ENCODE measurements around the gene LIPC.

Gene LIPC

GRCh38 chr15:58431221-58432149 lies at the start of gene LIPC:
LIPC (plus strand) TSS chr15:58431991; CDS start chr15:58432033, 42 bp downstream.
- TF ChIP-seq GATA2 (IDR thresholded peaks at IDR 0.05; ENCODE audit: low read depth, low read length), result no peak
- no peak for TF ChIP-seq GATA3 (IDR thresholded peaks at IDR 0.05; ENCODE audit: low read depth, low read length)

- TF ChIP-seq GATA3 (IDR thresholded peaks at IDR 0.05; ENCODE audit: low read depth, low read length) (no peak), GATA2 (IDR thresholded peaks at IDR 0.05; ENCODE audit: low read depth, low read length) (no peak)
These were observed 47.9 kb upstream of the LIPC start for GRCh38 chr15:58383876-58384275.

- no peak for TF ChIP-seq GATA3 (IDR thresholded peaks at IDR 0.05; ENCODE audit: low read depth, low read length)
These were observed 47.1 kb upstream of the LIPC start for GRCh38 chr15:58384667-58385066.

DNA sequence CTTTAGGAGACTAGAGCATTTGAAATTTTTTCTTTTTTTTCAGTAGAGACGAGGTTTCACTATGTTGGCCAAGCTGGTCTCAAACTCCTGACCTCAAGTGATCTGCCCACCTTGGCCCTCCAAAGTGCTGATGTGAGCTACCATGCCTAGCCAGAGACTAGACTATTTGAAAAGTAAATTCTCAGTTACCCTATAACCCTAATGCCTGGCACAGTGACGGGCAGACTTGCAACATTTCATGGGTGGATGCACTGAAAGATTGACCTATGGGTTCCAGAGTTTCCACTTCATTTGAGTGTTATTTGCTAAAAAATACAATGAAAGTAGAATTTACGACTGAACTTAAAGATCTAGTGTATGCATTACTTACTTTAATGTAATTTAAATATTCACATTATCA lies 45.7 kb upstream of the LIPC start:
- TF ChIP-seq GATA3 (IDR thresholded peaks at IDR 0.05; ENCODE audit: low read depth, low read length) (no peak), GATA2 (IDR thresholded peaks at IDR 0.05; ENCODE audit: low read depth, low read length) (no peak)

DNA sequence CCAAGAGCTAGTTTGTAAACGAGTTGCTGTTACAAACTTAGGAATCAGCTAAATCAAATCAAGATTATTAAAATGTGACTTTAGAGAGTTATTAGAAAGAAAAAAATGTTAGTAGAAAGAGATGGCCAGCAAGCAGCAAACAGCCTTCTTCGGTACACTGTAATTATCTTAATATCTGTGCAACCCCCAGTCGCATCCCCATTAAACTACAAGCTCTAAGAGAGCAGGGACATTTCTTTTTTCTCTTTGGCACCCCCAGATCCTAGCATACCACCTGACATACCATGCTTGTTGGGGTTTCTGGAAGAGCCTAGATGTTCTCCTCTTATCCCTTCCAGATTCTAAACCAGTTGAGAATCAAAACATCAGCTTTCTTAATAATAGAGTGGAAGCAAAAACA lies 45.1 kb upstream of the LIPC start:
- no peak for TF ChIP-seq GATA2 (IDR thresholded peaks at IDR 0.05; ENCODE audit: low read depth, low read length)
- no peak for TF ChIP-seq GATA3 (IDR thresholded peaks at IDR 0.05; ENCODE audit: low read depth, low read length)

- TF ChIP-seq GATA3 (IDR thresholded peaks at IDR 0.05; ENCODE audit: low read depth, low read length) (no peak), GATA2 (IDR thresholded peaks at IDR 0.05; ENCODE audit: low read depth, low read length) (no peak)
These were observed 44.7 kb upstream of the LIPC start for GRCh38 chr15:58387130-58387529.

GRCh38 chr15:58388211-58388610 lies 43.6 kb upstream of the LIPC start:
- TF ChIP-seq GATA3 (IDR thresholded peaks at IDR 0.05; ENCODE audit: low read depth, low read length) (no peak), GATA2 (IDR thresholded peaks at IDR 0.05; ENCODE audit: low read depth, low read length) (no peak)

- no peak for TF ChIP-seq GATA2 (IDR thresholded peaks at IDR 0.05; ENCODE audit: low read depth, low read length)
- TF ChIP-seq GATA3 (IDR thresholded peaks at IDR 0.05; ENCODE audit: low read depth, low read length), result no peak
These were observed 41.7 kb upstream of the LIPC start for GRCh38 chr15:58390118-58390517.

DNA sequence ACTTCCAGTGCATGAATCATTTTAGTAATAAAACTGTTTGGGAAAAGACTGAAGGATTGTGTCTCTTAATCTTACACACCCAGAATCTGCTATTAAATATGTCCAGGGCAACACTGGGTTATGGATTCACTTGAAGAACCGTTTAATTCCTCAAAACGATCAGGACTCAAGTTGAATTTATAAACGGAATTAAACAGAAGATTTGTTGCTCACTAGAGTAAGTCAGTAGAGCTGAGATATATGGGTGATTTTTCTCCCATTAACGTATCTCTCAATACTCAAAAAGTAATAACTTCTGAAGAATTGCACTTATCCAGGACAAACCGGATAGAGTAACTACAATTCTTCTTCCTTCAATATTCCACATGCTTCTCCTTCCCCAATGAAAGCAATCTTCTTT lies 41.1 kb upstream of the LIPC start:
- no peak for TF ChIP-seq GATA3 (IDR thresholded peaks at IDR 0.05; ENCODE audit: low read depth, low read length)
- no peak for TF ChIP-seq GATA2 (IDR thresholded peaks at IDR 0.05; ENCODE audit: low read depth, low read length)

- TF ChIP-seq GATA3 (IDR thresholded peaks at IDR 0.05; ENCODE audit: low read depth, low read length) (no peak), GATA2 (IDR thresholded peaks at IDR 0.05; ENCODE audit: low read depth, low read length) (no peak)
These were observed 40.7 kb upstream of the LIPC start for GRCh38 chr15:58391088-58391487.

DNA sequence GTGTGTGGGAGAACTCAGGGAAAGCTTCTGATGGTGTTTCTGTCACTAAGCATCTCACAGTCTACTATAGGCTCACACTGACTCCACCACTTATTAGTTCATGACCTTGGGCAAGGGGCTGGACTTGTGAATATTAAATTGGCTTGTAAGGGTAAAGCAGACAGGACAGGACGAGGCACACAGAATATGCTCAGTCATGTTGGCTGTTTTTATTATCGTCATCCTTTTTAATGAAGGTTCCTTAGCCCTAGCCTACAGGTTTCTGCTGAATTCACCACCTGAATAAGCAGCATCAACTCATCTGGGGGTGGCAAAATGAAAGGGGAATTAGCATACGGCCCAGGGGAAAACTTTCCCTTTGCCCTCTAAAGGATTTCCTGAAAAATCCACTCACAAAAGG lies 39.6 kb upstream of the LIPC start:
- TF ChIP-seq GATA2 (IDR thresholded peaks at IDR 0.05; ENCODE audit: low read depth, low read length), result no peak
- no peak for TF ChIP-seq GATA3 (IDR thresholded peaks at IDR 0.05; ENCODE audit: low read depth, low read length)

DNA sequence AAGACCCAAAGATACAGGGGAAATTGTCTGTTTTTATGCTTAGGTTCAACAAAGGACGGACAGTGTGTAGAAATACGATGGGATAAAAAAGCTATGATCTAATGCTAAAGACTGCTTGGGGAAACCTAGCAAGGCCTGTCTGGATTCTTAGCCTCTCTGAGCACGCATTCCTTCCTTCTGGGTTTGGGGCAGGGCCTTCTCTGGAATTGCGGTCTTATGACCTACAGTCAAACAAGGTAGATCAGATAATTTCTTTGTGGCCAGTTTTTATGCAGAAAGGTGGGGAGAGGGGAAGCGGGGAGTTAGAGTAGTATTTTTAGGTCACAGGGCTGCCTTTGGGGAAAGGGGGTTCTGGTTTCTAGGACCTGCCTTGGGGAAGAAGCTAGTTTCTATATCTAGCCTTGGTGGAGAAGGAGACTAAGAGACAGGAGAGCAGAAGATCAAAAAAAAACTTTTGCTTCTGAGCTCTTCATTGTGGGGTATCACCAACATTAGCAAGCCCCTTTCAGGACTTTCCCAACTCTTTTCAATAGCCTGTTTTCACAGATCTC lies 39.1 kb upstream of the LIPC start:
- no peak for TF ChIP-seq GATA3 (IDR thresholded peaks at IDR 0.05; ENCODE audit: low read depth, low read length)
- TF ChIP-seq GATA2 (IDR thresholded peaks at IDR 0.05; ENCODE audit: low read depth, low read length), result no peak

DNA sequence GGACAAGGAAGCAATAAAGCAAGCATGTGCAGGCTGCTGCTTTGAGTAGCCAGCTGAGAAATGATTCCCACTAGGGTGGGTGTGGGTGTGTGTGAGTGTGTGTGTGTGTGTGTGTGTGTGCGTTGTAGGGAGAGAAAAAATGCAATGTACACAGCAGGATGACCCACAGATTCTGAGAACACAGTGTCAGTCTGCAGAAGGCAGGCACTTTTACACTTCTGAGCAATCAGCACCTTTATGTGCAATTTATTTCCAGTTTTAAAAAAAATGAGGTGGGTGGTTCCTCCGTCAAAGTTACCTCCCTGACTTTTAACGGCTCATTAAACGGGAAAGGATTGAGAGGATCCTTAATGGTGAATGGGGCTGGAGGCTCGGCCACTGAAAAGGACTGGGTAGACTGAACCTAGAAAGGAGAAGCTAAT lies 38.5 kb upstream of the LIPC start:
- no peak for TF ChIP-seq GATA3 (IDR thresholded peaks at IDR 0.05; ENCODE audit: low read depth, low read length)

DNA sequence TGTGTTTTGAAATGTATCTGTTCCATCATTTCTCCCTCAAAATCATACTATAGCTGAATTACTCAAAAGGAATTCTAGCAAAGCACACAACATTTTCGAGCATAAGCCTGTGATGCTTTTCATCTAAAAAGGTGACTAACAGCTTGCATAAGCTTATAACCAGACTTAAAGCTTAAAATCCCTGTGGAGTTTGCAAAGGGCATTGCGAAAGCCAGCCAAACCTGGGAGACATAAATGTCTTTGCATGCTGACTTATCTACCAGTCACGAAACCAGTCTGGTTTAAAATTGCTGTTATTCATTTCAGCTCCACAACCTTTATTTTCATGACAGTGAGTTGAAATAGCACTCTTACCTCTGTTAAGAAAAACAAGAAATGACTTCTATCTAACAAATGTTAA lies 35.6 kb upstream of the LIPC start:
- TF ChIP-seq GATA2 (IDR thresholded peaks at IDR 0.05; ENCODE audit: low read depth, low read length), result no peak
- TF ChIP-seq GATA3 (IDR thresholded peaks at IDR 0.05; ENCODE audit: low read depth, low read length), result no peak

GRCh38 chr15:58398071-58398470 lies 33.7 kb upstream of the LIPC start:
- no peak for TF ChIP-seq GATA3 (IDR thresholded peaks at IDR 0.05; ENCODE audit: low read depth, low read length)
- no peak for TF ChIP-seq GATA2 (IDR thresholded peaks at IDR 0.05; ENCODE audit: low read depth, low read length)
